Lung microvascular endothelial cell (primary cell): ENCODE data around the gene PPA1. TPM values are rescaled to one million over a fixed set of nuclear protein-coding genes. Genes with fewer than 3 reads are reported as not detected.
"Not testable (repeated sequence)": the region's sequence is repeated elsewhere in the genome, so short reads cannot be mapped to it uniquely, and the experiment has no call there.

Source experiments
- DNase-seq, 2 donors: peaks; one replicate each; pipeline versions ENCODE4 v3.0.0 to v3.0.0-alpha.2; 2010; ENCODE audit warnings: low read depth in 2 of 2
- total RNA-seq: library from RNA; depleted of rRNA; stranded (reverse); fragments of >200 nt; gene quantifications from 2 replicates; pipeline ENCODE4 v1.2.1, GENCODE V29; 2014

The PPA1 gene
- total RNA-seq, 1 donor from 2014 or later, result 74.8 TPM

GRCh38 chr10:70254778-70255328 lies 21.6 kb upstream of the PPA1 start:
- DNase-seq, result no peak

DNA sequence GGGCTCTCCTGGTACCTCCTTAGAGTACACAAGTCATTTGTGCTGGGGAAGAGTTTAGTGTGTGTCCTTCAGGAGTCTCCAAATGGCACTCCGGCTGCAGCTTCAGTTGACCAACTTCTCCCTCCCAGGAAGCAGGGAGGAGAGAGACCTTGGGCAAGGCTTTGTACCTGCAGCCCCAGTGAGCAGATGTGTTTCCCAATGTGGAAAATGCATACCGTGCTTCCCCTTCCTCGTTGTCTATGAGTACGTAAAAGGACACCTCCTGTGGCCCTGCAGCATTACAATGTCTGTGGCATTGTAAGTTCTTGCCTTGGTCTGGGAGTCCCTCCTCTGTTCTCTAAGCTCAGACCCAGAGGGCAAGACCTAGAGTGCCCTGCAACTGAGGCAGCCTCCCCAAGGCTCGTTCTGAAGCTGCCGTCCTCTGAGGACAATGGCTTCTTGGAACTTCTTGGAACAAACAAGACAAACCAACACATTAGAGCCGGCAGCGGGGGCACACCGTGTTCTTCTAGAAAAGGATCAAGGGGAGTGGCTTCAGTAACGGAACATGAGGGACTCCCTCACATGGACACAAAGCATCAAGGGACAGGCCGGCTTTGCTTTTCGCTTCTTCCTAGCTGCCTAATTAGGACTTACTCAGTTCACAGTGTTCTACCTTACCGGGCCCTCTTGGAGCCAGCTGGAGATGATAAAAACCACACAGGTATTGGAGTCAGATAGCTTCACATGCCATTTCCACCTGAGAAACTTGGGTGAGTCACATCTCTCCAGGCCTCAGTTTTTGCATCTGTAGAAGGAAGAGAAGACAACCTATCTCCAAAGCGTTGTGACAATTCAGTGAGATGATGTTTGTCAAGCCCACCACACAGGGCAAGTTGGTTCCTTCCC lies 20.9 kb upstream of the PPA1 start:
- DNase-seq, result no peak

DNA sequence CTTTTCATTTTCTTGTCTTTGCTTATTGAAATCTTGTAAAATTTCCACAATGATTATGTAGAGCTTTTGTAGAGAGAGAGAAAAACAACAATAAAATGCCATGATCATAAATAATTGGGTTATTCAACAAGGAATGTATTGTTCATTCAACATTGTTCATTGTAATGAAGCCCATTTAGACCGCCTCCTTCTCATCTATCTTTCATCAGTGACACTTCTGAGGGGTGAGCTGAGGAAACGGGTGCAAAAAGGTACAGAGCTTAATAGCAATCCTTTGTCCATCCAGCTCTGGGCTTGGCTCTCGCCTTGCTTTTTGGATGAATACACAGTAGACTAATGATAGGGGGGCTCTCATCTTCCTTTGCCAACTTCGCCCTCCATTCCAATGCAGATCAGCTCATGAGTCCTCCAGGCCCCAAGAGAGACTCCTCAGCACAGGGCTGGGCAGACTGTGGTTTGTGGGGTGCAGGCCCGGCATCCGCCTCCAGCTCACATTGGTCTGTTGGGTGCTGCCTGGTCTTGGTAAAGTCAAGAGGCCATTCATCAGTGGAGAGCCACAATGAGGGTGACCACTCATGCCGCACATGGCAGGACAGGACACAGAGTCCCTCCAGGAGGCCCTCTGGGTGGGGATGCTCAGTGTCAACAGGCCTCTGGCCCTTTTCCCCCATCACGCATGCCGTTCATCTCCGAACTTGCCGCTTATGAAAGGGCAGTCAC lies 17.9 kb upstream of the PPA1 start:
- DNase-seq, result no peak

DNA sequence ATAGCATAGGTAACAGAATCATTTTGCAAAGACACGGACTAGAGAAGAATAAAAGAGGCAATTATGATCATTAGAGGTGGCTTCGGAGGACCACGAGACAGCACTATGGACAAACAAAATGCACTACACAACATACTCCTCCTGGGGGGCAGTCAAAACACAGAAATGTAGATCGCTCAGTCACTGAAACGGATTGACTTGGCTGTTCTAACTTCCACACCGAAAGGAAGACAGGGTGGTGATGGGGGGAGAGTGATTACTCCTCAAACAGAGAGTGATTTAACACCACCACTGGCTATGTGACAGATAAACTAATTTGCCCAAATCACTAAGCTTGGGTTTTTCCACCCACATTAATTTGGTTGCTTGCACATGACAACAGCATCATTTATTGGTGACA lies 14.1 kb upstream of the PPA1 start:
- DNase-seq, result no peak

DNA sequence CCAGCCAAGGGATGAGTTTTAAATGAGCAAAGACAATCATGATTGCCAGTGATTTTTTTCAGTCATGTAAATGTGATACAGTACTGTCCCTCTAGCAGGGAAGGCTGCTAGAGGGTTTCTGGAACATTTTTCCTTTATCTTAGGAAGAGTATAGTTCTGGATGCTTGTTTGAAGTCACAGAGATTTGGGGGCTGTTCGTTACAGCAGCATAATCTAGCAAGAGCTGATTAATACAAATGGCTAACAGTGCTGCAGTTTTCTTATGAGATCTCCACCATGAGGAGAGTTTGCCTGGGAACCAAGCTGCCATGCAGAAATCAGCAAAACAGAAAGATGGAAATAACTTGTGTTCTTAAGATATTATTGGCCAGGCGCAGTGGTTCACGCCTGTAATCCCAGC lies 7.9 kb upstream of the PPA1 start:
- no peak for DNase-seq

DNA sequence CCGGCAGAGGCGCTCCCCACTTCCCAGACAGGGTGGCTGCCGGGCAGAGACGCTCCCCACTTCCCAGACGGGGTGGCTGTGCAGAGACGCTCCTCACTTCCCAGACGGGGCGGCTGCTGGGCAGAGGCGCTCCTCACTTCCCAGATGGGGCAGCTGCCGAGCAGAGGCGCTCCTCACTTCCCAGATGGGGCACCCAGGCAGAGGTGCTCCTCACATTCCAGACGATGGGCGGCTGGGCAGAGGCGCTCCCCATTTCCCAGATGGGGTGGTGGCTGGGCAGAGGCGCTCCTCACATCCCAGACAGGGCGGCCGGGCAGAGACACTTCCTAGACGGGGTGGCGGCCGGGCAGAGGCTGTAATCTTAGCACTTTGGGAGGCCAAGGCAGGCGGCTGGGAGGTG lies 6.8 kb upstream of the PPA1 start:
- DNase-seq, result not testable (repeated sequence)

GRCh38 chr10:70239077-70239976 lies 6.1 kb upstream of the PPA1 start:
- not testable (repeated sequence) for DNase-seq

DNA sequence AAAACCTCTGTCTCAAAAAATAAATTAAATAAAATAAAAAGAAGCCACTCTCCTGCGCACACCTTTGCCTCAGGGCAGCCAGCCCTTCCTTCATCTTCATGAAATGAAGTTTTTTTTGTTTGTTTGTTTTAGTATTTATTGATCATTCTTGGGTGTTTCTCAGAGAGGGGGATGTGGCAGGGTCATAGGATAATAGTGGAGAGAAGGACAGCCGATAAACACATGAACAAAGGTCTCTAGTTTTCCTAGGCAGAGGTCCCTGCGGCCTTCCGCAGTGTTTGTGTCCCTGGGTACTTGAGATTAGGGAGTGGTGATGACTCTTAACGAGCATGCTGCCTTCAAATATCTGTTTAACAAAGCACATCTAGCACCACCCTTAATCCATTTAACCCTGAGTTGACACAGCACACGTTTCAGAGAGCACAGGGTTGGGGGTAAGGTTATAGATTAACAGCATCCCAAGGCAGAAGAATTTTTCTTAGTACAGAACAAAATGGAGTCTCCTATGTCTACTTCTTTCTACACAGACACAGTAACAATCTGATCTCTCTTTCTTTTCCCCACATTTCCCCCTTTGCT lies 4.8 kb upstream of the PPA1 start:
- DNase-seq, result not testable (repeated sequence)

- no peak for DNase-seq
Measured at GRCh38 chr10:70234668-70235447, 1.6 kb upstream of the PPA1 start.

- no peak for DNase-seq
Measured at GRCh38 chr10:70233939-70234300, 691 bp upstream of the PPA1 start.

DNA sequence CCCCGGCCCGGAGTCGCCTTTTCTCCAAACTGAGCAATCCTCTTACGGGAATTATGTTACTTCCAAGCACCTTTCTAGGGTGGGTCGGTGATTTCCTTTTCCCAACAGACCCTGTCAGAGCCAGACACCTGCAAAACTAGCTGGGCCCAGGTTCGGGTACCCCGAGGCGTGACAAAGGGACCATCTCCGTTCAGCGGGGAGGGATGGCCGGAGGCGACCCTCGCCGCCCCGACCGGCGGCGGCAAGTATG lies 445 bp downstream of the PPA1 start:
- no peak for DNase-seq

DNA sequence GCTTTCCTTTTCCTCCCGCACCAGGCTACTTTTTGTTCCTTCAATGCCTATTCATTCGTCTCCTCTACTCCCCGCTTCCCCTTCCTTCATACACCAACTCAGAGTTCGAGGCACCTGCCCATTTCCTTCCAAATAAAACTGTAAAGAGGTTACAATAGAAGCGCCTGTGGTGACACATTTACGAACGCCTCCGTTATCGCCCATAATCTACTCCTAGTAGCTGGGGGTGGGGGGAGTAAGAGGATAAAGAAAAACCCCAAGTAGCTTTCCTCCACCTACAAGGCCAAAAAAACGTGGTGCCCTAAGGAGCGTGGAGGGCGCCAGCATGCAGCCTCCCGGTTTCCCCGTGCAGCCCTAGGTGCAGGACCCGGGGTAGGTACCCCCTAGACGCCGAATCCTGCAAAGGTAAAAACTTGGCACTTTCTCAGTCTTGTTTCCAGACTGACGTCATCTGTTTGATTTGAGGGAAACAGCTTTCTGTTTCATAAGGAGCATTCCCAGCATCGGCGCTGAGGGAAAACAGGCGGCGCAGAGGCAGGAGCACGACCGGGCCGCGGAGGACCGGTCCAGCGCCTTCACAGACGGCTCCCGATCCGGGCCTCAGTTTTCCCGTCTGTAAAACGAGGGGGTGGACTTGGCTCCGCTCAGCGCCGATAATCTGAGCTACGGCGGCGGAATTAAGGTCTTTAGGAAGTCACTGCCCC lies 922 bp downstream of the PPA1 start:
- DNase-seq, result peak; percentile 55 to 73

DNA sequence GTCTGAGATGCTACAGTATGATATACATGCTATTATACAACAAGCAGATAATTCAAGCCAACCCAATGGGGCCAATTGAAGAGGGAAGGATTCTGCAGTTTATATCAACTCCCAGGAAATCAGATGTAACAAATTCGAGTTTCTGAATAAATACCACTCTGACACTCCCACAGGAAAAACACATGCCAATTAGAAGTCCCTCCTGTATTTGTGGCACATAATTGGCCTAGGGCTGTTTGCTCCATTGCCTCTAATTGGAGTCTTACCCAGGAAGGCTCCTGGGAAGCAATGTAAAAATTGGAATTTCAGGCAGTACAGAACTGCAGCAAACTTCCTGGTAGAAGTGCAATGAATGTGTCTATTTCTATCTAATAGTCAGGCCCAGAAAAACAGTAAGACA lies 4.7 kb downstream of the PPA1 start:
- no peak for DNase-seq

DNA sequence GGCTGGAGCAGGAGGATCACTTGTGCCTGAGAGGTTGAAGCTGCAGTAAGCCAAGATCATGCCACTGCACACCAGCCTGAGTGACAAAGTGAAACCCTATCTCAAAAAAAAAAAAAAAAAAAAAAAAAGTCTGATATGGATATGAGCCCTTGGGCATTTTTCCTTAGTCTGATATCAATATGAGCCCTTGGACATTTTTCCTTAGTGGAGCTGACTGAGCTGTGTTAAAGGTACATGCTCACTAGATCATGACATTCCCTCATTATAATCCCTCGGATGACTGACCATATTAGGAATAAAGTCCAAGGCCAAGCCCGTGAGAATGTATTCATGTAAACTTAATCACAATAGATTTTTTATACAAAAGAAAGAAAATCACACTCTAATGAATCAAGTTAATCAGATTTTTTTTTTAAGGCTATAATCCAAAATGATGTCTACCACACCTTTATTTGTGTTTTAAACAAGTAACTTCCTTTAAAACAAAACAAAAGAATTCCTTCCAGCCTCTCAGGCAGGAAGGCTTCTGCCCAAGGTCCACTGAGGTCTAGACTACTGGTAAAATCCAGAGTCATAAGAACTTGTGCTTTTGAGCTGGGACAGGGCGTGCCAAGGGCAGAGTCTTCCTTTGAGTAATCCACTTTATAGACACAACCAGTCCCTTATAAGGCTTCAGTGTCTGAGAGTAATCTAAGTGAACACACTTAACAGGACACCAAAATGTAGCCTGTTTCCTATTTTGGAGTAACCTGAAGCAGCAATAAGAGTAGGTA lies 5.5 kb downstream of the PPA1 start:
- peak in 1 of 2 donors; percentile 25 for DNase-seq

- no peak for DNase-seq
Measured at GRCh38 chr10:70223728-70224127, 9.5 kb downstream of the PPA1 start.

GRCh38 chr10:70222811-70223447 lies 10.3 kb downstream of the PPA1 start:
- not testable (repeated sequence) for DNase-seq

DNA sequence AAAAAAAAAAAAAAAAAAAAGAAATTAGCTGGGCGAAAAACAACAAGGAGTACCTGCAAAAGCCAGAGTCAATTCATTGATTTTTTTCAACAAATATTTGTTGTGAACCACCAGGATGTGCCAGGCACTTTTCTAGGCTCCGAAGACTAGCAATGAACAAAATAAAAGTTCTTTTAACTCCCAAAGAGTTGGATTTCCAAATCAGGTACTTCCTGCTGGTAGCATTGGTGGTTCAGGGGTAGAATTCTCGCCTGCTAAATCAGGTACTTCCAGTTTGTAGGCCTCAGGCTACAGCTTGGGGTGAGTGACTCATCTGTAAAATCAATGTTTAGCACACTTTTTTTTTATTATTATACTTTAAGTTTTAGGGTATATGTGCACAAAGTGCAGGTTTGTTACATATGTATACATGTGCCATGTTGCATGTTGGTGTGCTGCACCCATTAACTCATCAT lies 10.9 kb downstream of the PPA1 start:
- DNase-seq, result no peak

DNA sequence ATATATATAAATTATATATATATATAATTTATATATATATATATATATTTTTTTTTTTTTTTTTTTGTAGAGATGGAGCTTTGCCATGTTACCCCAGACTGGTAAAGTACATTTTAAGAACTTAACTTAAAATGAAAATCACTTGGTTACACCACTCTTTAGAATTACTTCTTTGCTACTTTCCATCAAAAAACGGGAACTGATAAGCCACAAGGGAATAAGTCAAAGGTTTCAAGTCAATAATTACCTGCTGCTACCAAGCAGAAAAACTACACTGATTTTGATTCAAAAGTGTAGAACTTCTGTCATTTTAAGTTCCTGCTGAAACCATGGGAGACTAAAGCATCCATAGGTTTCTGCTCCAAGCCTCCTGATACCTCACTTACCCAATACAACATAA lies 12.2 kb downstream of the PPA1 start:
- DNase-seq, result no peak

- peak in 1 of 2 donors; percentile 14 for DNase-seq
Measured at GRCh38 chr10:70212879-70213278, 20.4 kb downstream of the PPA1 start.
